ENCODE data around the gene ANKRD12. TPM values are rescaled to one million over a fixed set of nuclear protein-coding genes. Genes with fewer than 3 reads are reported as not detected.

Gene ANKRD12
- polyA plus RNA-seq, 1 donor from 2014 or later, result 32.3 TPM

- TF ChIP-seq EZH2 (IDR thresholded peaks at IDR 0.05; ENCODE audit: borderline replicate concordance, insufficient read depth, low read length, poor library complexity, severe bottlenecking), result no peak
- TF ChIP-seq, protein P1, sequence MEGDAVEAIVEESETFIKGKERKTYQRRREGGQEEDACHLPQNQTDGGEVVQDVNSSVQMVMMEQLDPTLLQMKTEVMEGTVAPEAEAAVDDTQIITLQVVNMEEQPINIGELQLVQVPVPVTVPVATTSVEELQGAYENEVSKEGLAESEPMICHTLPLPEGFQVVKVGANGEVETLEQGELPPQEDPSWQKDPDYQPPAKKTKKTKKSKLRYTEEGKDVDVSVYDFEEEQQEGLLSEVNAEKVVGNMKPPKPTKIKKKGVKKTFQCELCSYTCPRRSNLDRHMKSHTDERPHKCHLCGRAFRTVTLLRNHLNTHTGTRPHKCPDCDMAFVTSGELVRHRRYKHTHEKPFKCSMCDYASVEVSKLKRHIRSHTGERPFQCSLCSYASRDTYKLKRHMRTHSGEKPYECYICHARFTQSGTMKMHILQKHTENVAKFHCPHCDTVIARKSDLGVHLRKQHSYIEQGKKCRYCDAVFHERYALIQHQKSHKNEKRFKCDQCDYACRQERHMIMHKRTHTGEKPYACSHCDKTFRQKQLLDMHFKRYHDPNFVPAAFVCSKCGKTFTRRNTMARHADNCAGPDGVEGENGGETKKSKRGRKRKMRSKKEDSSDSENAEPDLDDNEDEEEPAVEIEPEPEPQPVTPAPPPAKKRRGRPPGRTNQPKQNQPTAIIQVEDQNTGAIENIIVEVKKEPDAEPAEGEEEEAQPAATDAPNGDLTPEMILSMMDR (IDR thresholded peaks at IDR 0.05; ENCODE audit: poor library complexity, severe bottlenecking), result no peak
- TF ChIP-seq REST (IDR thresholded peaks at IDR 0.05; ENCODE audit: borderline replicate concordance), result no peak
- TF ChIP-seq MXI1 (conservative IDR thresholded peaks at IDR 0.05; ENCODE audit: poor library complexity, severe bottlenecking), result no peak
- no peak for TF ChIP-seq SMC3 (conservative IDR thresholded peaks at IDR 0.05; ENCODE audit: poor library complexity)
- TF ChIP-seq POLR2AphosphoS5 (IDR thresholded peaks at IDR 0.05), result no peak
- no peak for TF ChIP-seq EP300 (conservative IDR thresholded peaks at IDR 0.05; ENCODE audit: poor library complexity, severe bottlenecking)
- TF ChIP-seq RAD21 (conservative IDR thresholded peaks at IDR 0.05), result no peak
- TF ChIP-seq TAF1 (IDR thresholded peaks at IDR 0.05; ENCODE audit: low read depth), result no peak
- H3K9ac ChIP-seq (ENCODE audit: low read length), result no peak overlapping the region
- H2AFZ ChIP-seq (ENCODE audit: low read depth, low read length), result no peak overlapping the region
- peaks cover 28% of the 10 kb centered on the region for H3K79me2 ChIP-seq (replicated peaks; ENCODE audit: insufficient read depth, low read length)
- H3K27ac ChIP-seq (ENCODE audit: low read length), result no peak overlapping the region
- no peaks in the 10 kb centered on the region for H3K9me3 ChIP-seq (ENCODE audit: low read length)
- H3K36me3 ChIP-seq (ENCODE audit: insufficient read depth, low read length), result no peaks in the 10 kb centered on the region
- H3K27me3 ChIP-seq (ENCODE audit: insufficient read depth, low read depth, low read length), result no peaks in the 10 kb centered on the region
- no peaks in the 10 kb centered on the region for H3K9me2 ChIP-seq (ENCODE audit: insufficient read depth, low read length)
- no peaks in the 10 kb centered on the region for H4K20me1 ChIP-seq (ENCODE audit: insufficient read depth)
- H3F3A ChIP-seq (ENCODE audit: insufficient read depth, low read length, poor library complexity, severe bottlenecking), result no peaks in the 10 kb centered on the region
- H3K4me2 ChIP-seq (ENCODE audit: low read length), result no peak overlapping the region
- H3K4me3 ChIP-seq (ENCODE audit: low read length), result no peak overlapping the region
Observed at GRCh38 chr18:9177031-9177430, 40.5 kb downstream of the ANKRD12 start.

DNA sequence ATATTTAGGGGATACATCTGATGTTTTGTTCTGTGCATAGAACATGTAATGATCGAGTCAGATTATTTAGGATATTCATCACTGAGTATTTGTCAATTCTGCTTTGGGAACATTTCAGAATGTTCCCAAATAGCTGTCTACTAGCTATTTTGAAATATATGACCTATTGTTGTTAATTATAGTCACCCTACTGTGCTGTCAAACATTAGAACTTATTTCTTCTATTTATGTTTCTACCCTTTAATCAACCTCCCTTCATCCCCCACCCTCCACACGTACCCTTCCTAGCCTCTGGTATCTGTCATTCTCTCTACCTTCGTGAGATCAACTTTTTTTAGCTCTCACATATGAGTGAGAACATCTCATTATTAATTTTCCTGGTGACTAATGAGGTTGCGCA, 40.9 kb downstream of the ANKRD12 start:
- Histone ChIP-seq H3F3A (ENCODE audit: insufficient read depth, low read length, poor library complexity, severe bottlenecking) (no peaks in the 10 kb centered on the region), H3K9ac (ENCODE audit: low read length) (no peak overlapping the region), H2AFZ (ENCODE audit: low read depth, low read length) (no peak overlapping the region), H3K4me2 (ENCODE audit: low read length) (no peak overlapping the region), H3K27ac (ENCODE audit: low read length) (no peak overlapping the region), H3K36me3 (ENCODE audit: insufficient read depth, low read length) (no peaks in the 10 kb centered on the region), H3K79me2 (replicated peaks; ENCODE audit: insufficient read depth, low read length) (peaks cover 28% of the 10 kb centered on the region), H3K9me2 (ENCODE audit: insufficient read depth, low read length) (no peaks in the 10 kb centered on the region), H3K27me3 (ENCODE audit: insufficient read depth, low read depth, low read length) (no peaks in the 10 kb centered on the region), H4K20me1 (ENCODE audit: insufficient read depth) (no peaks in the 10 kb centered on the region), H3K4me3 (ENCODE audit: low read length) (no peak overlapping the region), H3K9me3 (ENCODE audit: low read length) (no peaks in the 10 kb centered on the region)
- TF ChIP-seq MXI1 (conservative IDR thresholded peaks at IDR 0.05; ENCODE audit: poor library complexity, severe bottlenecking) (no peak), POLR2AphosphoS5 (IDR thresholded peaks at IDR 0.05) (no peak), RAD21 (conservative IDR thresholded peaks at IDR 0.05) (no peak), TAF1 (IDR thresholded peaks at IDR 0.05; ENCODE audit: low read depth) (no peak), REST (IDR thresholded peaks at IDR 0.05; ENCODE audit: borderline replicate concordance) (no peak), EZH2 (IDR thresholded peaks at IDR 0.05; ENCODE audit: borderline replicate concordance, insufficient read depth, low read length, poor library complexity, severe bottlenecking) (no peak), EP300 (conservative IDR thresholded peaks at IDR 0.05; ENCODE audit: poor library complexity, severe bottlenecking) (no peak), SMC3 (conservative IDR thresholded peaks at IDR 0.05; ENCODE audit: poor library complexity) (no peak)
- TF ChIP-seq, protein P1 (IDR thresholded peaks at IDR 0.05; ENCODE audit: poor library complexity, severe bottlenecking), result no peak

Data from neural cell (in vitro differentiated cells).